ENCODE measurements around the gene ANKMY1.

Gene ANKMY1

DNA sequence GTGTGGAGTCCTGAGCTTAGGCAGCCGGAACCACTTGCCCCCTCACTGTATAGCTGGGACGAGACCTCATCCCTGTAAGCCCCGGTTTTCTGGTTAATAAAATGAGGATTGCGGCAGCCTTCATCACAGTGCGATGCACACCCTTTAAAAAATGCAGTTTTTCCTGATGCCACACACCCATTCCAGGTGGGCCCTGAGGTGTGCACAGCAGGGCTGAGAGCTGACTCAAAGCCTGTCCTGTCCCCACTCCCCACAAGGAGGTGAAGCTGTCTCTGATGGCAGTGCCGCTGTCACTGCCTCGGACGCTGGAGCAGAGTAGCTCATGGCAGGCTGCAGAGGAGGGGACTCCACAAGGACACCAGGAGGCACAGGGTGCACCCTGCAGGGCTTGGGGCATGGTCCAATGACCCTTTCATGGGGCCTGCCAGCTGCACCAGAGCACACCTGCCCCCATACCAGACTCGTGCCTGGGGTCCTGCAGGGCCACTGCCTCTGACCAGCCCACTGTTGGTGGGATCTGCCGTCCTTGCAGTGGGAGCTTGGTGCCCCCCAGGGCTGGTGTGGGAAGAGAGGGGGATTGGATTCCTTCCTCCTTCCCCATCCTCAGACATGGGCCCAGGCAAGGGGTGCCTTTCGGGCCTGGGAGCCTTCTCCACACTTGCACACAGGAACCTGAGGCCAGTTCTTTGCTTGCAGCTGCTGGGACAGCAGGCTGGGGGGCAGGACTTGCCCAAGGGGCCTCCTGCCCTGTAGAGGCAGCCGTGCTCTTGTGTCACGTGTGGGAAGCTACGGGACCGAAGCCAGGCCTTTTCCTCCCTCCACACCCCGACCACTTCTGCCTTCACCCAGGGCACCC is 99.5 kb downstream of the ANKMY1 start:
- Histone ChIP-seq H3K36me3 (ENCODE audit: insufficient read depth, low read length) (no peaks in the 10 kb centered on the region), H3F3A (ENCODE audit: low read depth) (no peaks in the 10 kb centered on the region), H2AFZ (ENCODE audit: low read length) (no peak overlapping the region), H3K9me2 (replicated peaks; ENCODE audit: low read depth, low read length) (no peaks in the 10 kb centered on the region), H3K4me1 (ENCODE audit: insufficient read depth, low read length, poor library complexity, severe bottlenecking) (no peaks in the 10 kb centered on the region), H3K9ac (ENCODE audit: low read depth, low read length, poor library complexity, severe bottlenecking) (no peak overlapping the region), H3K4me3 (ENCODE audit: low read length, poor library complexity, severe bottlenecking) (no peak overlapping the region), H3K27me3 (ENCODE audit: insufficient read depth, low read length, poor library complexity, severe bottlenecking) (no peaks in the 10 kb centered on the region), H3K9me3 (ENCODE audit: insufficient read depth, low read depth, low read length) (no peaks in the 10 kb centered on the region), H3K79me2 (ENCODE audit: insufficient read depth, low read length) (no peaks in the 10 kb centered on the region), H3K4me2 (ENCODE audit: low read depth, low read length, poor library complexity, severe bottlenecking) (no peak overlapping the region), H4K20me1 (ENCODE audit: insufficient read depth, low read length, poor library complexity, severe bottlenecking) (no peaks in the 10 kb centered on the region)
- TF ChIP-seq, protein P1, sequence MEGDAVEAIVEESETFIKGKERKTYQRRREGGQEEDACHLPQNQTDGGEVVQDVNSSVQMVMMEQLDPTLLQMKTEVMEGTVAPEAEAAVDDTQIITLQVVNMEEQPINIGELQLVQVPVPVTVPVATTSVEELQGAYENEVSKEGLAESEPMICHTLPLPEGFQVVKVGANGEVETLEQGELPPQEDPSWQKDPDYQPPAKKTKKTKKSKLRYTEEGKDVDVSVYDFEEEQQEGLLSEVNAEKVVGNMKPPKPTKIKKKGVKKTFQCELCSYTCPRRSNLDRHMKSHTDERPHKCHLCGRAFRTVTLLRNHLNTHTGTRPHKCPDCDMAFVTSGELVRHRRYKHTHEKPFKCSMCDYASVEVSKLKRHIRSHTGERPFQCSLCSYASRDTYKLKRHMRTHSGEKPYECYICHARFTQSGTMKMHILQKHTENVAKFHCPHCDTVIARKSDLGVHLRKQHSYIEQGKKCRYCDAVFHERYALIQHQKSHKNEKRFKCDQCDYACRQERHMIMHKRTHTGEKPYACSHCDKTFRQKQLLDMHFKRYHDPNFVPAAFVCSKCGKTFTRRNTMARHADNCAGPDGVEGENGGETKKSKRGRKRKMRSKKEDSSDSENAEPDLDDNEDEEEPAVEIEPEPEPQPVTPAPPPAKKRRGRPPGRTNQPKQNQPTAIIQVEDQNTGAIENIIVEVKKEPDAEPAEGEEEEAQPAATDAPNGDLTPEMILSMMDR (conservative IDR thresholded peaks at IDR 0.05; ENCODE audit: low read length): no peak
- TF ChIP-seq EZH2phosphoT487 (IDR thresholded peaks at IDR 0.05; ENCODE audit: borderline replicate concordance): no peak

DNA sequence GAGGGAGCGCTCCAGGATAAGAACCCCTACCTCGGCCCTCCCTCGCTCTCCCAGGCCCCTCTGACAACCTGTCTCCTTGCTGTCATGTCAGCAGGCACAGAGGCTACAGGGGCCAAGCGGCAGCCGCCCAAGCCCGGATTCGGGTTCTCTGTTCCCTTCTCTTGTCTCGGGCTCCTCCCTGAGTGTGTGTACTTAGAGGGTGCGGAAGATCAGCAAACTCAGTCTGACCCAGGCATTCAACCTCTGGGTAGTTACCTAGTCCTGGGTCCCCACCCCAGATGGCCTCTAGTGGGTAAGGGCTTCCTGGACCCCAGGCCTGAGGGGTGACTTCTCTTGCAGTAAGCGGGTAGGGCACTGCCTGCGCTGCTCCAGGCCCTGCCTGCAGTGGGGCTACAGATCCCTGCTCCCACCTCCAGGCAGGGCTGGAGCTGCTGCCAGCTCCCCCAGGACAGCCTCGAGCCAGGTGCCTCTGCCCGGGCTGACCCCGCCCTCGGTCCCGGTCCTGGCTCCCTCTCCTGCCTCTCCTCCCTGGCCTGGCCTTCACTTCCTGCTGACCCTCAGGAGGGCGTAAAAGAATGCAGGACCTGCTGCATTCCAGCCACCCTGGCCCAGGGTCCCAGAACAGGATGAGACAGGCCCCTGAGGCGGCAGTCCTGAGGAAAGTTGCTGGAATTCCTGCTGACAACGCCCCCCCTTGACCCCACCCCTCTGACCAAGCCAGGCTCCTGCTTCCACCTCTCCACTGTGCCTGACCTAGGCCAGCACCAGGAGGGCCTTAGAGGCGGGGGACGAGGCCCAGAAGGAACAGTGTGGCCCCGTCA is 100.4 kb downstream of the ANKMY1 start:
- no peak overlapping the region for H3K4me3 ChIP-seq (ENCODE audit: low read length, poor library complexity, severe bottlenecking)
- TF ChIP-seq, protein P1 (conservative IDR thresholded peaks at IDR 0.05; ENCODE audit: low read length): no peak
- no peak for TF ChIP-seq EZH2phosphoT487 (IDR thresholded peaks at IDR 0.05; ENCODE audit: borderline replicate concordance)
- no peak overlapping the region for H2AFZ ChIP-seq (ENCODE audit: low read length)
- H3K36me3 ChIP-seq (ENCODE audit: insufficient read depth, low read length): no peaks in the 10 kb centered on the region
- no peak overlapping the region for H3K4me2 ChIP-seq (ENCODE audit: low read depth, low read length, poor library complexity, severe bottlenecking)
- no peaks in the 10 kb centered on the region for H3K9me3 ChIP-seq (ENCODE audit: insufficient read depth, low read depth, low read length)
- no peaks in the 10 kb centered on the region for H3K27me3 ChIP-seq (ENCODE audit: insufficient read depth, low read length, poor library complexity, severe bottlenecking)
- H3K9me2 ChIP-seq (replicated peaks; ENCODE audit: low read depth, low read length): no peaks in the 10 kb centered on the region
- H3K4me1 ChIP-seq (ENCODE audit: insufficient read depth, low read length, poor library complexity, severe bottlenecking): no peaks in the 10 kb centered on the region
- H3K9ac ChIP-seq (ENCODE audit: low read depth, low read length, poor library complexity, severe bottlenecking): no peak overlapping the region
- H4K20me1 ChIP-seq (ENCODE audit: insufficient read depth, low read length, poor library complexity, severe bottlenecking): no peaks in the 10 kb centered on the region
- no peaks in the 10 kb centered on the region for H3K79me2 ChIP-seq (ENCODE audit: insufficient read depth, low read length)
- no peaks in the 10 kb centered on the region for H3F3A ChIP-seq (ENCODE audit: low read depth)

DNA sequence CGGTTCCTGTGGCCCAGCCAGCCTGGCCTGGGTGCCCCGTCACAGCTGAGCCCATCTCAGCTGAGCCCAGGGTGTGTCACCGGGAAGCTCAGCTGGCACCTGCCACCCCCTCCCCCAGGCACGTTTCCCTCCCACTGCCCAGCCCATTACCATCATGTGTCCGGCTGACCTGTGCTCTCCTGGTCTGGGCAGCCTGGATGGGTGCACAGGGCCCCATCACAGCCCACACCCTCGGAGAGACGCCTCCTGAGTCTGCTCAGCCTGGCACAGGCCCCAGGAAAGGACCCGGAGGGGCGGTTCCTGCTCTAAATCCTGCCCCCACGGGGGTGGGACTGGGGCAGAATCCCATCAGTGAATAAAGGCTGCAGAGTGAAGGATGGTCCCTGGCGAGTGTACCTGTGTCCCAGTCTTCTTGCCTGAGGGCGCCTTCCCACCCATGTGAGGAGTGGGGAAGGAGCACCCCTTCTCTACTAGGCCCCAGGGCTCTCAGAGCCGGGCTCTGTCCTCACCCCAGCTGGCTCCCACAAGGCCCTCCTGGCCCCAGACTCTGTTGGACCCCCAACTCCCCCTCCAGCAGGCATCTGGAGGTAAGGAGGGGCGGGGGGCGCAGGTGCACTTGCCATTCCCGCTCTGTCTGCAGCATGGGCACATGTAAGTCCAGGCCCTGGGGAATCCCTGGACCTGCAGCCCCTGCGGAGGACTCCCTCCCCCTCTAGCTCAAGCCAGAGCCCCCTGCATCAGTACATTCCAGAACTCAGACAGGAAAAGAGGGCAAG is 101.2 kb downstream of the ANKMY1 start:
- H3F3A ChIP-seq (ENCODE audit: low read depth): no peaks in the 10 kb centered on the region
- H3K9me2 ChIP-seq (replicated peaks; ENCODE audit: low read depth, low read length): no peaks in the 10 kb centered on the region
- H3K9ac ChIP-seq (ENCODE audit: low read depth, low read length, poor library complexity, severe bottlenecking): no peak overlapping the region
- no peak overlapping the region for H3K4me2 ChIP-seq (ENCODE audit: low read depth, low read length, poor library complexity, severe bottlenecking)
- no peaks in the 10 kb centered on the region for H3K9me3 ChIP-seq (ENCODE audit: insufficient read depth, low read depth, low read length)
- H3K4me1 ChIP-seq (ENCODE audit: insufficient read depth, low read length, poor library complexity, severe bottlenecking): no peaks in the 10 kb centered on the region
- H4K20me1 ChIP-seq (ENCODE audit: insufficient read depth, low read length, poor library complexity, severe bottlenecking): no peaks in the 10 kb centered on the region
- H3K27me3 ChIP-seq (ENCODE audit: insufficient read depth, low read length, poor library complexity, severe bottlenecking): no peaks in the 10 kb centered on the region
- H3K36me3 ChIP-seq (ENCODE audit: insufficient read depth, low read length): no peaks in the 10 kb centered on the region
- TF ChIP-seq, protein P1 (conservative IDR thresholded peaks at IDR 0.05; ENCODE audit: low read length): no peak
- TF ChIP-seq EZH2phosphoT487 (IDR thresholded peaks at IDR 0.05; ENCODE audit: borderline replicate concordance): no peak
- no peak overlapping the region for H3K4me3 ChIP-seq (ENCODE audit: low read length, poor library complexity, severe bottlenecking)
- H3K79me2 ChIP-seq (ENCODE audit: insufficient read depth, low read length): no peaks in the 10 kb centered on the region
- H2AFZ ChIP-seq (ENCODE audit: low read length): no peak overlapping the region
